ENCODE results near the gene ARMC2. TPM values are rescaled to one million over a fixed set of nuclear protein-coding genes. Genes with fewer than 3 reads are reported as not detected.

The ARMC2 gene
- total and polyA plus RNA-seq, 2 of the 4 experiments (the other 2 are of a cell fraction), result 0.72 to 3.9 TPM

- WGBS, 2 experiments (ENCODE audit: extremely low coverage in 2 of 2, insufficient read length in 1 of 2), result 100% methylated on average over 1 of the region's 10 CpGs; no CpG with 5 or more reads in 1 of the 2 experiments
- no peak overlapping the region for H3K27ac ChIP-seq (ENCODE audit: insufficient read depth, low read length)
- H3K4me3 ChIP-seq (ENCODE audit: insufficient read depth, low read depth, low read length), result no peak overlapping the region
- no peak overlapping the region for H2AK9ac ChIP-seq (replicated peaks; ENCODE audit: low read depth, low read length, poor library complexity)
- in situ Hi-C loops (cut with MboI; ENCODE audit: low sequenced_read_pairs) (no loop called here), intact Hi-C loops (cut with micrococcal nuclease) (no loop called here), dilution Hi-C loops (cut with HindIII; ENCODE audit: low sequenced_read_pairs, unreplicated experiment) (no loop called here)
- no peak overlapping the region for H3K56ac ChIP-seq (ENCODE audit: extremely low read depth, insufficient read depth, low read length)
- H3K9me3 ChIP-seq (ENCODE audit: control insufficient read depth, insufficient read depth, low read length), result no peaks in the 10 kb centered on the region
- no peak overlapping the region for H2BK15ac ChIP-seq (ENCODE audit: low read depth, low read length)
- H3K36me3 ChIP-seq (ENCODE audit: control insufficient read depth, insufficient read depth, low read length), result no peaks in the 10 kb centered on the region
- no peak overlapping the region for H4K5ac ChIP-seq (ENCODE audit: low read depth, low read length)
- H2BK120ac ChIP-seq (ENCODE audit: low read depth, low read length), result no peak overlapping the region
- H2BK20ac ChIP-seq (ENCODE audit: low read depth, low read length), result no peak overlapping the region
- H3K23ac ChIP-seq (ENCODE audit: low read depth, low read length), result no peak overlapping the region
- H4K20me1 ChIP-seq (ENCODE audit: insufficient read depth, low read length), result no peaks in the 10 kb centered on the region
- no peaks in the 10 kb centered on the region for H3K79me1 ChIP-seq (ENCODE audit: low read depth in 1 of 2, low read length in 2 of 2)
- no peak for ATAC-seq (ENCODE audit: low read depth)
- H3K9me1 ChIP-seq (ENCODE audit: insufficient read depth, low read length), result no peaks in the 10 kb centered on the region; the same call in none of the 2 replicates
- no peak for DNase-seq
- ChIA-PET CTCF (no interaction called here), POLR2A (ENCODE audit: unreplicated experiment) (no interaction called here)
- H3K14ac ChIP-seq (replicated peaks; ENCODE audit: low read depth, low read length), result no peak overlapping the region
- no peaks in the 10 kb centered on the region for H3K27me3 ChIP-seq (ENCODE audit: control insufficient read depth, insufficient read depth, low read length)
- H3K4ac ChIP-seq (ENCODE audit: low read depth, low read length), result no peak overlapping the region
- H2AFZ ChIP-seq (replicated peaks; ENCODE audit: low read length, poor library complexity), result no peak overlapping the region
- H4K8ac ChIP-seq (ENCODE audit: low read depth in 2 of 2, low read length in 2 of 2), result no peak overlapping the region
- H3K9ac ChIP-seq (ENCODE audit: low read depth, low read length), result no peak overlapping the region
- TF ChIP-seq BHLHE40 (IDR thresholded peaks at IDR 0.05; ENCODE audit: low read depth, low read length) (no peak), ELK1 (IDR thresholded peaks at IDR 0.05; ENCODE audit: borderline replicate concordance, low read depth, low read length) (no peak), NFE2L2 (IDR thresholded peaks at IDR 0.05; ENCODE audit: low read depth, low read length) (no peak), FOS (IDR thresholded peaks at IDR 0.05; ENCODE audit: low read depth, low read length) (no peak), POLR2A (IDR thresholded peaks at IDR 0.05; ENCODE audit: low read depth, low read length) (no peak), RCOR1 (IDR thresholded peaks at IDR 0.05; ENCODE audit: insufficient replicate concordance, low read length) (no peak), SMC3 (IDR thresholded peaks at IDR 0.05; ENCODE audit: low read depth, low read length) (no peak), MAZ (IDR thresholded peaks at IDR 0.05; ENCODE audit: borderline replicate concordance, low read depth, low read length) (no peak), CEBPB (IDR thresholded peaks at IDR 0.05; ENCODE audit: low read depth, low read length) (no peak), USF2 (IDR thresholded peaks at IDR 0.05; ENCODE audit: low read depth, low read length) (no peak), RFX5 (IDR thresholded peaks at IDR 0.05; ENCODE audit: low read depth, low read length) (no peak), CTCF (conservative IDR thresholded peaks at IDR 0.05; ENCODE audit: low read depth, low read length) (no peak), RAD21 (IDR thresholded peaks at IDR 0.05; ENCODE audit: low read length) (no peak), CHD1 (IDR thresholded peaks at IDR 0.05; ENCODE audit: low read depth, low read length) (no peak)
- H3K18ac ChIP-seq (ENCODE audit: low read depth, low read length), result no peak overlapping the region
- no TSS peak for BruUV-seq (replicated peaks)
- H2AK5ac ChIP-seq (ENCODE audit: low read depth, low read length), result no peak overlapping the region
- no peak overlapping the region for H3K4me2 ChIP-seq (ENCODE audit: low read depth, low read length)
- no peaks in the 10 kb centered on the region for H3K4me1 ChIP-seq (ENCODE audit: control insufficient read depth, insufficient read depth, low read length)
- H2BK5ac ChIP-seq (ENCODE audit: low read depth, low read length, poor library complexity, severe bottlenecking), result no peak overlapping the region
- no peak overlapping the region for H4K91ac ChIP-seq (ENCODE audit: insufficient read depth, low read depth, low read length)
Observed at GRCh38 chr6:108958900-108959770, 110.9 kb downstream of the ARMC2 start.
